Transverse colon (tissue), 3 donors: ENCODE data around the gene ASPG.

Experiments used
- CTCF ChIP-seq, 5 experiments: fragments of 200-600 bp in 3 of 5; fragments of 450-650 bp in 2 of 5; sonication (generic) in 3 of 5; IDR thresholded peaks; 1 replicate in 2 of 5; 2 replicates in 3 of 5; pipeline ENCODE4 v1.5.1; 2016 to 2017; ENCODE audit warnings: antibody characterized with exemption in 5 of 5, inconsistent platforms in 3 of 5, mild to moderate bottlenecking in 2 of 5, moderate library complexity in 1 of 5
- EP300 ChIP-seq: sonication (generic); formaldehyde crosslinking; IDR thresholded peaks from one replicate; pipeline ENCODE4 v1.6.1; 2017; ENCODE audit warnings: antibody characterized with exemption, low read depth

- TF ChIP-seq CTCF (IDR thresholded peaks at IDR 0.05) (no peak), EP300 (no peak)
Observed at GRCh38 chr14:104140213-104140462, 54.6 kb downstream of the ASPG start.
